Activated T-cell treated with anti-CD3 and anti-CD28 coated beads, Interleukin-2, amount 50 U/mL, for 4 hours (primary cell): ENCODE measurements around the gene PCCA. TPM values are rescaled to one million over a fixed set of nuclear protein-coding genes. Genes with fewer than 3 reads are reported as not detected.
"Not testable (repeated sequence)": the region's sequence is repeated elsewhere in the genome, so short reads cannot be mapped to it uniquely, and the experiment has no call there.

ENCODE experiments used
- ATAC-seq, 2 donors: fragments of 200-7000 bp; cut with Tn5 transposase; one replicate each; pipeline ENCODE4 v1.10.0; 2021
- DNase-seq: peaks from one replicate; pipeline ENCODE4 v3.0.0-alpha.2; 2020
- H3K27me3 Mint-ChIP-seq: one replicate; pipeline ENCODE4 v1.8.0; 2021; ENCODE audit warnings: low read depth, mixed read lengths
- H3K36me3 Mint-ChIP-seq: one replicate; pipeline ENCODE4 v1.8.0; 2022; ENCODE audit warnings: mixed read lengths; ENCODE audit not compliant: insufficient read depth
- H3K4me1 Mint-ChIP-seq: one replicate; pipeline ENCODE4 v1.8.0; 2021; ENCODE audit warnings: low read depth, mixed read lengths
- H3K4me3 Mint-ChIP-seq: one replicate; pipeline ENCODE4 v1.8.0; 2021; ENCODE audit warnings: mild to moderate bottlenecking, moderate library complexity, mixed read lengths
- H3K9me3 Mint-ChIP-seq: one replicate; pipeline ENCODE4 v1.8.0; 2021; ENCODE audit warnings: mixed read lengths
- total RNA-seq, 3 donors: library from RNA; stranded (reverse); gene quantifications; one replicate each; pipeline ENCODE4 v1.2.1, GENCODE V29; 2021

PCCA gene
- total RNA-seq, 3 donors from 2014 or later, result 2.7 to 4.8 (median 2.9) TPM

DNA sequence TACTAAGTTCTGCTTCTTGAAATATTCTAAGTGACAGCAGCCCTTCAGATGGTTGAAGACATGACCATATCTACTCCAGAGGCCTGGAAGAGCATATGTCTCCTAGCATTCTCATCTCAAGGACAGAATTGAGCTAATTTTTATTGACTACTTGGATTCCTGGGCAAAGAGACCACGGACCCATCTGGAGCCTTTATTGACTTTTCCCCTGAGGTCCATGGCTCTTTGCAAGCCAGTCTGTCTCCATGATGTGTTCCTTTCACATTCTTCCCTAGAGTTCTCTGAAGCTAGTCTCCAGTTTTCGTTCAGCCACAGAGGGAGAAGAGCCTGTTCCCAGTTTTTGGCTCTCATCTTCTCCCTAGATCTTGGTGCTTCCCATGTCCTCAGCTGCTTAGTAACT is 202.7 kb downstream of the PCCA start:
- Mint-ChIP-seq H3K9me3 (no peaks in the 10 kb centered on the region), H3K27me3 (no peaks in the 10 kb centered on the region), H3K36me3 (peaks cover 4% of the 10 kb centered on the region), H3K4me1 (no peaks in the 10 kb centered on the region), H3K4me3 (no peak overlapping the region)
- no peak for DNase-seq
- no peak for ATAC-seq

DNA sequence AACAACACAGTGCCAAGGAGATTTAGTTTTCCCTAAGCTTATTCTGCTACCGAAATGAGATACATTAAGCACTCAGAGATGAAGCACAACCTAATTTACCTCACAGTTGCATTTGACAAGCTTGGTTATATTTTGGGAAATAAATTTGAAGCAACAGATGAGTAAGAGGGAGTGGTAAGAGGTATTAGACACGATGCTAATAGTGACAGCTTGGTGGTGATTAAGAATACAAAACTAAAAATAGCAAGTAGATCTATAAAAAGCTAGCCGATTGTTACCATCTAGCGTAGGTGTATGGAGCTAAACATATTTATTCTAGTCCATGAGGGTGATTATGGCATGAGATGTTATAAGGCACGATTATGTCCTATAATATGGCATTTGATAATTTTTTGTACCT is 208.5 kb downstream of the PCCA start:
- ATAC-seq, result no peak
- Mint-ChIP-seq H3K9me3 (no peaks in the 10 kb centered on the region), H3K27me3 (no peaks in the 10 kb centered on the region), H3K4me1 (no peaks in the 10 kb centered on the region), H3K36me3 (peaks cover 4% of the 10 kb centered on the region), H3K4me3 (no peak overlapping the region)
- DNase-seq, result no peak

DNA sequence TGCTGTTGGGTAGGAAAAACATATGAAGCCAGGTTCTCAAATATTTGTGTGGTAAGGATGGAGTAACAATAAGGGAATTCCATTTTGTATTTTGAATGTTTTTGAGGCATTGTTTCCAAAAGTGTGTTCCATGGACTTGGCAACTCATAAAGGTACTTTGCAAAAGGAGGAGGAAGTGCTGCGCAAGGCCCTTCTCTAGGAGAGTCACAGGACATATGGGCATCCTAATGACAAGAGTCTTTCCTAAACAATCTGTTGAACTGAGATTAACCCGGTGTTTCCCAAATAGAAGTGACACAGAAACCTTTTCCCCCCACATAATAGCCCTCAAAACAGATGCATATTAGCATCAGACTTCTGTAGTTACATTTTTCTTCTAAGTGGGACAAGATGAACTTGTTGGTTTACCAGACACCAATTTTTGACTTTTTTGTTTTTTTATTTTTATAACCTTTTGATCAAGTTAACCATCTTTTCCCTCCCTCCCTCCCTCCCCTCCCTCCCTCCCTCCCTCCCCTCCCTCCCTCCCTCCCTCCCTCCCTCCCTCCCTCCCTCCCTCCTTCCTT is 209.3 kb downstream of the PCCA start:
- ATAC-seq, result no peak
- DNase-seq, result no peak
- Mint-ChIP-seq H3K27me3 (no peaks in the 10 kb centered on the region), H3K9me3 (no peaks in the 10 kb centered on the region), H3K36me3 (peaks cover 4% of the 10 kb centered on the region), H3K4me3 (no peak overlapping the region), H3K4me1 (no peaks in the 10 kb centered on the region)

DNA sequence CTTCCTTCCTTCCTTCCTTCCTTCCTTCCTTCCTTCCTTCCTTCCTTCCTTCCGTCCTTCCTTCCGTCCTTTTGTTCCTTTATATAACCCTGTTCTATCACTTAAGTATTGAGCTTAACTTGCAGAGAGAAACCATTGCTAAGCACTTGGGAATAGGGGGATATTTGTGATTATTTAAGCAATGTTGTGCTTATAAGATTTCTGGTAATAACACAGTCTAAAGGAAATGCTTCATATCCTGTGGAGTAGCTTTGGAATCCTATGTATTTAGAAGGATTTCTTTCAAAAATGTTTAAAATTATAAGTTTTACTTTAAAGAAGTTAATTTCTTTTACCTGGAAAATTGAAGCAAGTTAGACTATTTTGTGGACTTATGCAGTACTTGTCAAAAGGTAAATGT is 209.8 kb downstream of the PCCA start:
- Mint-ChIP-seq H3K36me3 (peaks cover 4% of the 10 kb centered on the region), H3K9me3 (no peaks in the 10 kb centered on the region)

DNA sequence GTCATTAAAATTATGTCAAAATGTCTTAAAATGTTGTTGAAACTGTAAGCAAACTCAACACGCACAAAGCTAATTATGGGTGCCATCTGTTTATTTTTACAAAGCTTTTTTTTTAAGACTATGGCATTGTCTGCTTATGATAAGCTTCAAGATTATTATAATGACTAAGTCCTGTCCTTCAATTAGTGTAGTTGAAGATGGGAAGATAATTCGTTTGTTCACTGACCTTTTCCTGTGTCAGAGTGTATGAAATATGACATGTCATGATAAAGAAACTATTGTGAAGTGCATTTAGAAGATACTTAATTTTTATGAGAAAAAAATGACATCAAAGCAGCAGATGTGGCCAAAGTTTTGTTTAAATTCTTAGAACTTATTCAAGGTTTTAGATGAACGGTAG is 211.3 kb downstream of the PCCA start:
- no peaks in the 10 kb centered on the region for H3K9me3 Mint-ChIP-seq
- peaks cover 4% of the 10 kb centered on the region for H3K36me3 Mint-ChIP-seq
- H3K4me3 Mint-ChIP-seq, result no peak overlapping the region
- no peaks in the 10 kb centered on the region for H3K4me1 Mint-ChIP-seq
- ATAC-seq, result no peak
- no peak for DNase-seq
- H3K27me3 Mint-ChIP-seq, result no peaks in the 10 kb centered on the region

More for the DNA sequence above, 209.8 kb downstream of the PCCA start:
- ATAC-seq (no peak), DNase-seq (no peak)
- Mint-ChIP-seq H3K4me1 (no peaks in the 10 kb centered on the region), H3K4me3 (no peak overlapping the region), H3K27me3 (no peaks in the 10 kb centered on the region)

DNA sequence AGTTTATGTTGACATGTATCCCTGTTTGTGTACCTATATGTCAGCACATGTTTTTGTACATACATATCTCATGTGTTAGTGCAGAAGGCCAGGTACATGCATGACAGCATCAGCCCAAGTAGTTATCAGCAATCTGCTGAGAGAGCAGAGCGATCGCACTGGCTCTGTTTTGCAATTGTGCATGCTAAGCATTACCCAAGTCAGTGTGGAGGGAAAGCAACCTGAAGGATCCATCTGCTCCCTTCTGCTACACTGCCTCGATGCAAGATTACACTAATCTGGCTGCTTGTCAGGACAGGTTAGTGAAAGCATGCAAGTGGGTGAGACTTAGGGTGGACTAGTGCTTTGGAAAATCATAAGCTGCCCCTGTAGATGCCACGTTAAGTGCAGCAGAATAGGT is 211.8 kb downstream of the PCCA start:
- DNase-seq, result no peak
- no peaks in the 10 kb centered on the region for H3K4me1 Mint-ChIP-seq
- H3K4me3 Mint-ChIP-seq, result no peak overlapping the region
- no peak for ATAC-seq
- no peaks in the 10 kb centered on the region for H3K27me3 Mint-ChIP-seq
- peaks cover 4% of the 10 kb centered on the region for H3K36me3 Mint-ChIP-seq
- no peaks in the 10 kb centered on the region for H3K9me3 Mint-ChIP-seq

DNA sequence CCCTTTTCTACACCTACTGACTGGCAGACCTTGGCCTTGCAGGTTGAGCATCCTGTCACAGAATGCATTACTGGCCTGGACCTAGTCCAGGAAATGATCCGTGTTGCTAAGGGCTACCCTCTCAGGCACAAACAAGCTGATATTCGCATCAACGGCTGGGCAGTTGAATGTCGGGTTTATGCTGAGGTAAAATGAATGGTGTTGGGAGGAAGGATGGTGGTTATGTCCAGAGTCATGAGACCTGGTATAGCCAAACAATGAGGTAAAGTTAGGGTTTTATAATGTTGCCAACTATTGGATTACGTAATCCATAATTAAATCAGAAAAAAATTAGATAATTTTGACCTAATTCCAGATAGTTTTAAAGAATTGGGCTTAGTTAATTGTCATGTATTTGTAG is 212.5 kb downstream of the PCCA start:
- no peaks in the 10 kb centered on the region for H3K9me3 Mint-ChIP-seq
- H3K4me1 Mint-ChIP-seq, result no peaks in the 10 kb centered on the region
- DNase-seq, result no peak
- ATAC-seq, result no peak
- no peaks in the 10 kb centered on the region for H3K27me3 Mint-ChIP-seq
- H3K4me3 Mint-ChIP-seq, result no peak overlapping the region
- peaks cover 4% of the 10 kb centered on the region for H3K36me3 Mint-ChIP-seq

DNA sequence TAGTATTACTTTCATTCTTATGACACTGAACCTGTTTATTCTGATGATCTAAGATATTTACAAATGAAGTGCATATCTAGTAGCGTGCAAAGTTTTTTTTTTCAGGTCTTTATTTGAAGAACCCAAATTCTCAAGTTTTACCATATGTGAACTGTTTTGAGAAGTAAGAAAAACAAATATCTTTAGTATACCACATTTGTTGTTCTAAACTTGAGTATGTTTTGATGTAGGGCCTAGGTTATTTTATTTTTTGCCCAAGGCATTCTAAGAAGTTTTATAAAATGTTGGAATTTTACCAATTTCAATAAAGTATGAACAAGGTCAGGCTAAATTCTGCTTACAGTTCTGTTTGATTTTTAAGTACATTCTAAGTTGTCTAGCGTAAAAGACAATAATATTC is 213.5 kb downstream of the PCCA start:
- Mint-ChIP-seq H3K27me3 (no peaks in the 10 kb centered on the region), H3K4me3 (no peak overlapping the region), H3K36me3 (peaks cover 8% of the 10 kb centered on the region), H3K4me1 (no peaks in the 10 kb centered on the region), H3K9me3 (no peaks in the 10 kb centered on the region)
- no peak for DNase-seq
- ATAC-seq, result no peak

DNA sequence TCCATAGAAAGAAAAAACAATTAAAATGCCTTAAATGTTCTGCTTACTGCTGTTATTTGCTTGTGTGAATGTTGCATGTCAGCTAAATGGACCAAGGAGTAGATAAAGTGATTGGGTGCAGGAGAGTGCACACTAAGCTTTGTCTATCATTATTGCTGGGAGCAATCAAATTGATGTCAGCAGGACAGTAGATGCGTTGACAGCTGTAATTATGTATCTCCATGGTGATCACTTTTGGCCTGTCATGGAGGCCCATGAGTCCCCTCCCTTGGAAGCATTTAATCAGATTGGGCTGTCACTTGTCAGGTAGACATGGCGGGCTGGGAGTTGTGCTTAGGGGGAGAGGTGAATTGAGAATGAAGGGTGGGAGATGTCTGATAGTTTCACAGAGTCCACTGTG is 215.3 kb downstream of the PCCA start:
- Mint-ChIP-seq H3K27me3 (no peaks in the 10 kb centered on the region), H3K36me3 (peaks cover 6% of the 10 kb centered on the region), H3K9me3 (no peaks in the 10 kb centered on the region), H3K4me1 (no peaks in the 10 kb centered on the region), H3K4me3 (no peak overlapping the region)
- DNase-seq (no peak), ATAC-seq (no peak)

DNA sequence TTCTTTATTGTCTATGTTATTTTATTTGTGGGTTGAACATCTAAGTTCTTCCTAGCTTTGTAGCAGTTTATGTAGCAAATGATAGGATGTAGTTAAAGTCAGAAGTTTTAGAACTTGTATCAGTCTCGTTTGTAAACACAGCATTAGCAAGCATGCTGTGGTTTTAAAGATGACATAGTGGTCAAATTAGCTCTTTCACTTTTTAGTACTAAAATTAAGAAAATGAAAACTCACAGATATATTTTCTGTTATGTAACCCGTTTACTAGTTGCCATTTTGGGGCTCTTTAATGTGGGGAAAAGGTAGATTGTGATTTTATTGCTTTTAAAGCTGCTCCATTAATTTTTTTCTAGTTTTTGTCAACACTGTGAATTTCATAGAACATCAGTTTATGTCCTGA is 216.5 kb downstream of the PCCA start:
- ATAC-seq (no peak), DNase-seq (no peak)
- Mint-ChIP-seq H3K27me3 (no peaks in the 10 kb centered on the region), H3K4me3 (no peak overlapping the region), H3K9me3 (no peaks in the 10 kb centered on the region), H3K4me1 (no peaks in the 10 kb centered on the region), H3K36me3 (peaks cover 10% of the 10 kb centered on the region)

DNA sequence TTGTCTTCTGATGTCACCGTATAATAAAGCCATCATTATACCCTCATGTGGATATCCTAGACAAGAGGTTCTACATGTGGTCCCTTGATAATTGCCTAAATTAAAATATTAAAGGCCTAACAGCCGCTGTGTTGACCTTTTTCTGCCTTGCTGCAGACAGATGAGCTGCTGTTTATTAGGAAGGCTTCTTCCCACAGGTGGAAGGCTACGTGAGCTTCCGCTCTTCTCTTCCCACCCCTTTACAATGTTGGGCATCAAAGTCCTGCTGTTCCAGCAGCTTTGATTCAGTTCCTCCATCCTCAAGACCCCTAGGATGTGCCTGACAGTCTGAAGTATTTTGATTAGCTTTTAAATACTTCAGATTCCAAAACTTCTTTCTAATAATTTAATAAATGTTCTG is 217.1 kb downstream of the PCCA start:
- H3K9me3 Mint-ChIP-seq, result no peaks in the 10 kb centered on the region
- H3K4me3 Mint-ChIP-seq, result no peak overlapping the region
- no peaks in the 10 kb centered on the region for H3K27me3 Mint-ChIP-seq
- no peak for ATAC-seq
- no peaks in the 10 kb centered on the region for H3K4me1 Mint-ChIP-seq
- no peak for DNase-seq
- peaks cover 10% of the 10 kb centered on the region for H3K36me3 Mint-ChIP-seq

DNA sequence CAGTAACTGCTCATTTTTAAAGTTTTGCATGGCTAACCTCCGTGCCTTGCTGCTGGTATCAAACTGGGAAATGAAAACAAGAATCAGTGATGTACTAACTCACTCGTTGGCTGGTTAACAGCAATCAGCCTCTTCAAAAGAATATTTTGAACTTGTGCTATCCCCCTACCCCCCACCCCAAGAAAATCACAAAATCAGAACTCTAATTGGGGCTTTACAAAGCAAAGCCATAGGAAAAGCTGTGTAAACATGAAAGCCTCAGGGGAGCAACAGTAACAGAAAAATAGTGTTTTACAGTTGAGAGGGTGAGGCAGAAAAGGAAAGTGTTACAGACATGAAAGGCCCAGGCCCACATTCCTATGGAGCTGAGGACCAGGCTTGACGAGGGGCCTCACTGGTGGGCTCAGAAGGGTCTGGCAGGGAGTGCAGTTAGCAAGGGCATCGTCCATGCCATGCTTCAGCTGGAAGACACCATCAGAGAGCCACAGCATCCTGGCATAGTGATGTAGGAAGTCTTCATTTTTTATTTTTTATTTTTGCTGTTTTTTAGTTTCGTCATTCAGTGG is 217.6 kb downstream of the PCCA start:
- Mint-ChIP-seq H3K36me3 (peaks cover 10% of the 10 kb centered on the region), H3K27me3 (no peaks in the 10 kb centered on the region)

DNA sequence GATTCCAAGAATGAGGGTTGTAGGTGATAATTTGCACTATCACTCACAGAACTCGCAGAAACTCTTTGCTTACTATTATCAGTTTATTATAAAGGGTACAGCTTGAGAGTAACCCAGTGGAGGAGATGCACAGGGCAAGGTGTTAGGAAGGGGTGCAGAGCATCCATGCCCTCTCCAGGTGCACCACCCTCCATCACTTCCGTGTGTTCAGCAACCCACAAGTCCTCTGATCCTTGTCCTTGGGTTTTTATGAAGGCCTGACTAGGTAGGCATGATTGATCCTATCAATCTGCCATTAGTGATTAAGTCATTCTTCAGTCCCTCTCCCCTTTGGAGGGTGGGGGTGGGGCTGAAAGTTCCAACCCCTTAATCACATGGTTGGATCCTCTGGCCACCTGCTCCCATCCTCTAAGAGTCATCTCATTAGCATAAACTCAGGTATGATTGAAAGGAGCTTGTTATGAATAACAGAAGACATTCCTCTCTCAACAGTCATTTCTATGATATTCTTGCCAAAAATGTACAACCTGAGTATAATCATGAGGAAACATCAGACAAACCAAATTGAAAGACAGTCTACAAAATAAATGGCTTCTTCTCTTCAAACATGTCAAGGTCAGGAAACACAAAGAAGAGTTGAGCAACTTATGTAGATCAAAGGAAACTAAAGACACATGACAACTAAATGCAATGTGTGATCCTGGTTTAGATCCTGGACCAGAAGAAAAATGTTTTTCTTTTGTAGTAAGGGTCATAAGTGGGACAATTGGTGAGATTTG is 225.4 kb downstream of the PCCA start:
- DNase-seq (no peak), ATAC-seq (no peak)
- H3K9me3 Mint-ChIP-seq, result peaks cover 10% of the 10 kb centered on the region
- H3K27me3 Mint-ChIP-seq, result no peaks in the 10 kb centered on the region
- no peak overlapping the region for H3K4me3 Mint-ChIP-seq
- peaks cover 29% of the 10 kb centered on the region for H3K36me3 Mint-ChIP-seq
- H3K4me1 Mint-ChIP-seq, result no peaks in the 10 kb centered on the region

More for the DNA sequence above, 217.6 kb downstream of the PCCA start:
- Mint-ChIP-seq H3K9me3 (no peaks in the 10 kb centered on the region), H3K4me1 (no peaks in the 10 kb centered on the region), H3K4me3 (no peak overlapping the region)
- ATAC-seq, result no peak
- DNase-seq, result no peak

DNA sequence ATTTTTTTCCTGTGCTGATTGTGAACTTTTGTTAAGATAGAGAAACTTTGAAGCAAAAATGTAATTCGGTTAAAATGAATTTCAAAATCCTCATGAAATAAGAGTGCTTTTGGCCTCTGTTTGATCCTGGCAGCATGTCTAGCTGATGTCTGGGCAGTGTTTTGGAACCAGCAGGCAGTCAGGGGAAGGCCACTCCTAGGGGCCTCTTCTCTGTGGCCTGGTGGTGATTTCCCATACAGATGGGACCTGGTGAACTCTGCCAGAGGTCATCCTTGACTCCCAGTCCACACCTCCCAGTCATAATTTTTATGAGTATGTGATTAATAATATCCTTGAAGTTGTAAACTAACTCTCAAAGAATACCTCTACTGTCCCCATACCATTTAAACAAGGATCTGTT is 226.6 kb downstream of the PCCA start:
- Mint-ChIP-seq H3K9me3 (peaks cover 10% of the 10 kb centered on the region), H3K4me3 (no peak overlapping the region), H3K36me3 (peaks cover 31% of the 10 kb centered on the region), H3K27me3 (no peaks in the 10 kb centered on the region), H3K4me1 (no peaks in the 10 kb centered on the region)
- DNase-seq (no peak), ATAC-seq (no peak)

DNA sequence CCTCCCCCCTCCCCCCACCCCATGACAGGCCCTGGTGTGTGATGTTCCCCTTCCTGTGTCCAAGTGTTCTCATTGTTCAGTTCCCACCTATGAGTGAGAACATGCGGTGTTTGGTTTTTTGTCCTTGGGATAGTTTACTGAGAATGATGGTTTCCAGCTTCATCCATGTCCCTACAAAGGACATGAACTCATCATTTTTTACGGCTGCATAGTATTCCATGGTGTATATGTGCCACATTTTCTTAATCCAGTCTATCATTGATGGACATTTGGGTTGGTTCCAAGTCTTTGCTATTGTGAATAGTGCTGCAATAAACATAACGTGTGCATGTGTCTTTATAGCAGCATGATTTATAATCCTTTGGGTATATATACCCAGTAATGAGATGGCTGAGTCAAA is 229.6 kb downstream of the PCCA start:
- peaks cover 38% of the 10 kb centered on the region for H3K36me3 Mint-ChIP-seq
- H3K9me3 Mint-ChIP-seq, H3K4me3 Mint-ChIP-seq, H3K4me1 Mint-ChIP-seq, H3K27me3 Mint-ChIP-seq, DNase-seq, ATAC-seq: not testable (repeated sequence)
